Kidney (tissue), 14 donors: ENCODE results near the gene PIM1. TPM values are rescaled to one million over a fixed set of nuclear protein-coding genes. Genes with fewer than 3 reads are reported as not detected.
A peak's percentile ranks its signal among the peaks of the same experiment; 100 is the strongest.

Source experiments
- DNase-seq, 5 donors: peaks; one replicate each; pipeline ENCODE4 v3.0.0-alpha.2; 2013 to 2020
- FAIRE-seq: peaks from 2 replicates; lab custom pipeline; 2012; peaks lifted over from hg19 to GRCh38; lab: Jason Lieb, UNC
- H3K27ac ChIP-seq, 2 donors: one replicate each; pipeline ENCODE4 v1.7.0; 2013; ENCODE audit warnings: low read depth in 2 of 2, low read length in 2 of 2, inconsistent platforms in 1 of 2
- H3K27me3 ChIP-seq: one replicate; pipeline ENCODE4 v1.7.1; 2013; ENCODE audit warnings: low read length, inconsistent platforms; ENCODE audit not compliant: control insufficient read depth, insufficient read depth
- H3K36me3 ChIP-seq, 3 donors: one replicate each; pipeline versions ENCODE4 v1.7.0 to v1.7.1; 2013; ENCODE audit warnings: low read length in 3 of 3, control low read depth in 1 of 3, inconsistent platforms in 1 of 3; ENCODE audit not compliant: insufficient read depth in 3 of 3, control insufficient read depth in 2 of 3
- H3K4me1 ChIP-seq, 3 donors: one replicate each; pipeline versions ENCODE4 v1.7.0 to v1.7.1; 2013; ENCODE audit warnings: low read length in 3 of 3, inconsistent platforms in 1 of 3, low read depth in 1 of 3; ENCODE audit not compliant: control insufficient read depth in 2 of 3, insufficient read depth in 2 of 3
- H3K4me3 ChIP-seq, 3 donors: one replicate each; pipeline versions ENCODE4 v1.7.0 to v1.8.1; 2013; ENCODE audit warnings: low read length in 3 of 3, control low read depth in 1 of 3, inconsistent platforms in 1 of 3
- H3K9ac ChIP-seq, 3 donors: one replicate each; pipeline versions ENCODE4 v1.7.0 to v1.7.1; 2013; ENCODE audit warnings: low read length in 3 of 3, control low read depth in 1 of 3, inconsistent platforms in 1 of 3
- H3K9me3 ChIP-seq, 3 donors: one replicate each; pipeline versions ENCODE4 v1.7.0 to v1.7.1; 2013; ENCODE audit warnings: low read length in 3 of 3, control low read depth in 1 of 3, inconsistent platforms in 1 of 3; ENCODE audit not compliant: control insufficient read depth in 2 of 3, insufficient read depth in 1 of 3
- intact Hi-C: fragments of 100-400 bp; cut with DNase I; formaldehyde crosslinking; loops from one replicate; pipeline ENCODE4 v1.11.1; 2022
- polyA plus RNA-seq: library from polyadenylated mRNA; stranded (reverse); fragments of 350-450 nt; fragmentation: Illumina TruSeq; extraction: RNeasy Lipid Tissue Mini Kit (QIAGEN cat#74804); gene quantifications from one replicate; pipeline ENCODE4 v1.2.3, GENCODE V29; 2014; ENCODE audit warnings: low read depth, low replicate concordance; ENCODE audit not compliant: insufficient read depth
- total RNA-seq: library from RNA; stranded (reverse); fragmentation: NEBNext Ultra II Directional; extraction: Animal tissue kit (Norgen Biotek cat#: 25700); gene quantifications from one replicate; pipeline ENCODE4 v1.2.1, GENCODE V29; 2021
- TF ChIP-seq, protein P1 (sequence below): IDR thresholded peaks from 3 replicates; pipeline ENCODE4 v1.5.1; 2012; ENCODE audit warnings: mild to moderate bottlenecking, moderate library complexity, borderline replicate concordance; ENCODE audit not compliant: insufficient read depth; ENCODE audit errors: extremely low read depth
- donor health status: control.
- donor health status: control.
- donor health status: control.
- donor health status: control.
- donor health status: control.
- donor health status: DM: yes; HTN: yes; CAD: no.
- donor health status: Normal renal cell carcinoma (clear cell type).

The PIM1 gene
- total and polyA plus RNA-seq, 2 donors from 2014 or later = 19.1 to 30.4 TPM

DNA sequence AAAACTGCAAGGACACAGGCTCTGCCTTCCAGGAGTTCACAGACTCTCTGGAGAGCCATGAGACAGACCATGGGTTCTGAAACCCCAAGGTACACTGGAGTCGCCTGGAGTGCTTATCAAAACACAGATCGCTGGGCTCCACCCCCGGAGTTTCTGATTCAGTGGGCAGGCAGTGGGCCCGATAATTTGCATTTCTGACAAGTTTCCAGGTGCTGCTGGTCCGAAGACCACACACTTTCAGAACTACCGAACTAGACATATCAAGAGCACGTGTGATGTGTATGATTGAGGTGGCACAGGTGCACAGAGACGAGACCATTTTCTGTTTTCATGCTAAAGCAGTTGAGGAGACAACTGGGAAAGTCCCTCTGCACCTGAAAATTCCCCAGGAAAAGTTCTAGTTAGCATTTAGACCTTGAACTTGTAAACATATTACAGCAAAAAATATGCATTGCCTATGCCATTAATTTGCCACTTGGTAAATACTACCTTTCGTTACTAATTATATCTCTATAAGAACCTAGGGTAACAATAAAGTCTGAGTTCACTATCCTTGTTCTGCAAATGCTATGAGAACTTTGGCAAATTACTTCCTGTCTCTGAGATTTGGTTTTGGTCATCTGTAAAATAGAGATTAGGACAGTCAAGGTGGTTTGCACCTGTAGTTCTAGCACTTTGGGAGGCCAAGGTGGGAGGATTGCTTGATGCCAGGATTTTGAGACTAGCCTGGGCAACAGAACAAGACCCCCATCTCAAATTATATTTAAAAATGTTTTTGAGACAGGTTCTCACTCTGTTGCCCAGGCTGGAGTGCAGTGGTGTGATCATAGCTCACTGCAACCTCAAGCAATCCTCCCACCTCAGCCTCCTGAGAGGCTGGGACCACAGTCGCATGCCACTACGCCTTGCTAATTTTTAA lies 14.3 kb upstream of the PIM1 start:
- H3K27me3 ChIP-seq = no peaks in the 10 kb centered on the region
- no peaks in the 10 kb centered on the region for H3K36me3 ChIP-seq
- intact Hi-C loops = no loop called here
- DNase-seq (peak in 3 of 5 donors; percentile 50 to 67 (median 64)), FAIRE-seq (no peak)
- peaks cover 0 to 5% (median 0%) of the 10 kb centered on the region in 3 donors for H3K4me1 ChIP-seq
- TF ChIP-seq, protein P1, sequence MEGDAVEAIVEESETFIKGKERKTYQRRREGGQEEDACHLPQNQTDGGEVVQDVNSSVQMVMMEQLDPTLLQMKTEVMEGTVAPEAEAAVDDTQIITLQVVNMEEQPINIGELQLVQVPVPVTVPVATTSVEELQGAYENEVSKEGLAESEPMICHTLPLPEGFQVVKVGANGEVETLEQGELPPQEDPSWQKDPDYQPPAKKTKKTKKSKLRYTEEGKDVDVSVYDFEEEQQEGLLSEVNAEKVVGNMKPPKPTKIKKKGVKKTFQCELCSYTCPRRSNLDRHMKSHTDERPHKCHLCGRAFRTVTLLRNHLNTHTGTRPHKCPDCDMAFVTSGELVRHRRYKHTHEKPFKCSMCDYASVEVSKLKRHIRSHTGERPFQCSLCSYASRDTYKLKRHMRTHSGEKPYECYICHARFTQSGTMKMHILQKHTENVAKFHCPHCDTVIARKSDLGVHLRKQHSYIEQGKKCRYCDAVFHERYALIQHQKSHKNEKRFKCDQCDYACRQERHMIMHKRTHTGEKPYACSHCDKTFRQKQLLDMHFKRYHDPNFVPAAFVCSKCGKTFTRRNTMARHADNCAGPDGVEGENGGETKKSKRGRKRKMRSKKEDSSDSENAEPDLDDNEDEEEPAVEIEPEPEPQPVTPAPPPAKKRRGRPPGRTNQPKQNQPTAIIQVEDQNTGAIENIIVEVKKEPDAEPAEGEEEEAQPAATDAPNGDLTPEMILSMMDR = no peak
- peak overlapping the region in 1 of 3 donors; percentile 37 for H3K9ac ChIP-seq
- no peaks in the 10 kb centered on the region for H3K9me3 ChIP-seq
- H3K27ac ChIP-seq = peak overlapping the region; percentile 45 to 68
- peak overlapping the region in 1 of 3 donors; percentile 30 for H3K4me3 ChIP-seq

DNA sequence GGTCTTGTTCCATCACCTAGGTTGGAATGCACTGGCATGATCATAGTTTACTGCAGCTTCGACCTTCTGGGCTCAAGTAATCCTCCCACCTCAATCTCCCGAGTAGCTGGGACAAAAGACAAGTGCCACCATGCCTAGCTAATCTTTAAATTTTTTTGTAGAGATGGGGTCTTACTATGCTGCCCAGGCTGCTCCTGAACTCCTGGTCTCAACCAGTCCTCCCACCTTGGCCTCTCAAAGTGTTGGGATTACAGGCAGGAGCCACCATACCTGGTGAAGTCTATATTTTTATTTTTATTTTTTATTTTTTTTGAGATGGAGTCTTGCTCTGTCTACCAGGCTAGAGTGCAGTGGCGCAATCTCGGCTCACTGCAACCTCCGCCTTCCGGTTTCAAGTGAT lies 11.4 kb upstream of the PIM1 start:
- H3K9me3 ChIP-seq = no peaks in the 10 kb centered on the region
- peaks cover 0 to 5% (median 0%) of the 10 kb centered on the region in 3 donors for H3K4me1 ChIP-seq
- DNase-seq (no peak), FAIRE-seq (no peak)
- no peaks in the 10 kb centered on the region for H3K27me3 ChIP-seq
- no peak overlapping the region for H3K27ac ChIP-seq
- TF ChIP-seq, protein P1 = no peak
- no peak overlapping the region for H3K9ac ChIP-seq
- no peaks in the 10 kb centered on the region for H3K36me3 ChIP-seq
- H3K4me3 ChIP-seq = no peak overlapping the region
- intact Hi-C loops = no loop called here

DNA sequence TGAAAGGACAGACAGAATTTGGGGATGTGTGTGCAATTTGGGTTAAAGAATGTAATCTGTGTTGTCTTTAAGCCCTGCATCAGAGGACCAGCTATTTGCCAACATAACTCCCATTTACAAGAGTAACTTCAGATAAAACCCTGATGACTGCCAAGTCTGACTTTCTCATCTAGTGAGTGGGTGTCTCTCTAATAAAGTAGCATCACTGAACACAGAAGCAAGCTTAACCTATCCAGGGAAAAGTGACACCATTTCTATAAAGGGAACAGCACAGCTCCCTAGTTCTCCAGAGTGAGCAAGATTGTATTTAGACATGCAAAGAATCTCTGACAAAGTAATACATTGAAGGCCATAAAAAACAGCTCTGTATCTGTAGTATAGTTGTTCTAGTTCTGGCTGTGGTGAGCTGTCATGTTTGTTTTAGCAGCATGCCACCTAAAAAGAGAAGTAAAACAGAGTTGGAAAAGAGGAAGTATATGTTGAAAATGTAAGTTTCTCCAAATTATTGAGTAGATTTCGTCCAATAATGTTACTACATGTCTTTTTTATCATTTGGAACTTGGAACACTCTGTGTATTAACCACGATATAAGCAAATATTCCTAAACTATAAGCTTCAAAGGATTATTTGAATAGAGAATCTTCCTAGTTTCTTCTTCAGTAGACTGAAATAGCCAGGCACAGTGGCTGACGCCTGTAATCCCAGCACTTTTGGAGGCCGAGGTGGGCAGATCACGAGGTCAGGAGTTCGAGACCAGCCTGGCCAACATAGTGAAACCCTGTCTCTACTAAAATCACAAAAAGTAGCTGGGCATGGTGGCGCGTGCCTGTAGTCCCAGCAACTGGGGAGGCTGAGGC lies 8.8 kb upstream of the PIM1 start:
- FAIRE-seq (no peak), DNase-seq (peak in 1 of 5 donors; percentile 32)
- intact Hi-C loops = no loop called here
- TF ChIP-seq, protein P1 = no peak
- H3K9ac ChIP-seq = no peak overlapping the region
- no peaks in the 10 kb centered on the region for H3K36me3 ChIP-seq
- H3K4me1 ChIP-seq = no peaks in the 10 kb centered on the region
- H3K4me3 ChIP-seq = no peak overlapping the region
- no peaks in the 10 kb centered on the region for H3K9me3 ChIP-seq
- H3K27ac ChIP-seq = no peak overlapping the region
- H3K27me3 ChIP-seq = no peaks in the 10 kb centered on the region
